SK-N-MC (cell line): ENCODE data around the gene NTSR1.

Experiments used
- EZH2 ChIP-seq: fragments of 200-600 bp; sonication (generic); IDR thresholded peaks from one replicate; pipeline ENCODE4 v1.6.1; 2017; ENCODE audit warnings: antibody characterized with exemption
- FOXP2 ChIP-seq: optimal IDR thresholded peaks from 2 replicates; pipeline ENCODE3; 2011; ENCODE audit warnings: mild to moderate bottlenecking, moderate library complexity; ENCODE audit not compliant: insufficient read depth; ENCODE audit errors: extremely low read length, control extremely low read depth
- POLR2AphosphoS5 ChIP-seq: IDR thresholded peaks from 2 replicates; pipeline ENCODE4 v1.6.1; 2012; ENCODE audit warnings: mild to moderate bottlenecking, low read depth, low read length, borderline replicate concordance

GRCh38 chr20:62795023-62795761, 86.6 kb downstream of the NTSR1 start:
- TF ChIP-seq POLR2AphosphoS5 (peak; percentile 74), EZH2 (no peak), FOXP2 (no peak)
